Fibroblast of mammary gland (primary cell): ENCODE measurements around the gene NUP214.

Experiments
- DNase-seq: peaks from one replicate; pipeline ENCODE4 v3.0.0-alpha.2; 2010; ENCODE audit warnings: low read depth
- H3K4me3 ChIP-seq: 2 replicates; pipeline ENCODE4 v1.5.1; 2011; ENCODE audit warnings: low read depth, mild to moderate bottlenecking, low read length, moderate library complexity; ENCODE audit not compliant: control insufficient read depth
- TF ChIP-seq, protein P1 (sequence below): conservative IDR thresholded peaks from 2 replicates; pipeline ENCODE4 v1.5.1; 2011; ENCODE audit warnings: low read depth, low read length, inconsistent platforms; ENCODE audit not compliant: control insufficient read depth, insufficient read depth

Gene NUP214

DNA sequence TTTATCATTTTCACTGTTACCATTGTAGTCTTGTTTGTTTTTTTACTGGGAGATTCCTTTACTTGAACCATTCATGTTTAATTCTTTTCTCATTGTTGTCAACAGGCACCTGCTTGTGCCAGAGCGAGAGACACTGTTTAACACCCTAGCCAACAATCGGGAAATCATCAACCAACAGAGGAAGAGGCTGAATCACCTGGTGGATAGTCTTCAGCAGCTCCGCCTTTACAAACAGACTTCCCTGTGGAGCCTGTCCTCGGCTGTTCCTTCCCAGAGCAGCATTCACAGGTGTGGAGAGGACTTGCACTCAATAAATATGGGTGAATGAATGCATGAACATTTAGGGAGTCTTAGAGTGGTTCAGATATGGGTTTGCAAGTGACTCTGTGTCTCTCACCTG lies 37.5 kb downstream of the NUP214 start:
- DNase-seq = no peak
- no peak overlapping the region for H3K4me3 ChIP-seq
- TF ChIP-seq, protein P1, sequence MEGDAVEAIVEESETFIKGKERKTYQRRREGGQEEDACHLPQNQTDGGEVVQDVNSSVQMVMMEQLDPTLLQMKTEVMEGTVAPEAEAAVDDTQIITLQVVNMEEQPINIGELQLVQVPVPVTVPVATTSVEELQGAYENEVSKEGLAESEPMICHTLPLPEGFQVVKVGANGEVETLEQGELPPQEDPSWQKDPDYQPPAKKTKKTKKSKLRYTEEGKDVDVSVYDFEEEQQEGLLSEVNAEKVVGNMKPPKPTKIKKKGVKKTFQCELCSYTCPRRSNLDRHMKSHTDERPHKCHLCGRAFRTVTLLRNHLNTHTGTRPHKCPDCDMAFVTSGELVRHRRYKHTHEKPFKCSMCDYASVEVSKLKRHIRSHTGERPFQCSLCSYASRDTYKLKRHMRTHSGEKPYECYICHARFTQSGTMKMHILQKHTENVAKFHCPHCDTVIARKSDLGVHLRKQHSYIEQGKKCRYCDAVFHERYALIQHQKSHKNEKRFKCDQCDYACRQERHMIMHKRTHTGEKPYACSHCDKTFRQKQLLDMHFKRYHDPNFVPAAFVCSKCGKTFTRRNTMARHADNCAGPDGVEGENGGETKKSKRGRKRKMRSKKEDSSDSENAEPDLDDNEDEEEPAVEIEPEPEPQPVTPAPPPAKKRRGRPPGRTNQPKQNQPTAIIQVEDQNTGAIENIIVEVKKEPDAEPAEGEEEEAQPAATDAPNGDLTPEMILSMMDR = no peak

- H3K4me3 ChIP-seq = no peak overlapping the region
- DNase-seq = no peak
- TF ChIP-seq, protein P1 = no peak
Measured at GRCh38 chr9:131165523-131165922, 40.1 kb downstream of the NUP214 start.

DNA sequence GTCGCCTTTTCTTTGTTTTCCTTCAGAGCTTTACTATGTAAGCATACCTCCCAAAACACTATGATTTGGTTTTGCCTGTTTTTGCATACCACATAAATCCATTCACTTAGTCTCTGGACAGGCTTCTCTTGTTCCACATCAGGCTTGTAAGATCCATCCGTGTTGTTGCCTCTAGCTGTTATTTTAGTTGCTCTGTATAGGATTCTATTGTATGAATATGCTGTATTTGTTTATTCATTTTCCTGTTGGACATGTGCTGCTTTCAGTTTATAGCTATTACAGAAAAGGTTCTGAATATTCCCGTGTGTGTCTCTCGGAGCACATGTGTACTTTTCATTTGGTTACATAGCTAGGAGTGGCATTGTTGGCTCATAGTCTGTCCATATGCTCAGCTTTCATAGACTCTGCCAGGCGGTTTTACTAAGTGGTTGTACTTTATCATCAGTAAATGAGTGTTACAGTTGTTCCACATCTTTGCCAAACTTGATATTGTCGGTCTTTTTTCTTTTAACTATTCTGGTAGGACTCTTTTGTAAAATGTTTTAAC lies 41.8 kb downstream of the NUP214 start:
- TF ChIP-seq, protein P1 = no peak
- peak; percentile 24 for DNase-seq
- H3K4me3 ChIP-seq = no peak overlapping the region

DNA sequence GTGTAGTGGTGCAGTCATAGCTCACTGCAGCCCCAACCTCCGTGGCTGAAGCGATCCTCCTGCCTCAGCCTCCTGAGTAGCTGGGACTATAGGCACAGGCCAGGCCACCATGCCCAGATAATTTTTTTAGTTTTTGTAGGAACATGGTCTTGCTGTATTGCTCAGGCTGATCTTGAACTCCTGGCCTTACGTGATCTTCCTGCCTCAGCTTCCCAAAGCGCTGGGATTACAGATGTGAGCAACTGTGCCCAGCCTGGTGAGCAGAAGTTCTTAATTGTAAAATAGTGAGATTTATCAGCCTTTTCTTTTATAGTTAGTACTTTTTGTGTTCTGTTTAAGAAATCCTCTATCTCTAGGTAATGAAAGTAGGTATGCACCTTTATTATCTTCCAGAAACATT lies 42.5 kb downstream of the NUP214 start:
- TF ChIP-seq, protein P1 = no peak
- no peak for DNase-seq
- H3K4me3 ChIP-seq = no peak overlapping the region

- no peak overlapping the region for H3K4me3 ChIP-seq
- TF ChIP-seq, protein P1 = no peak
- DNase-seq = no peak
Measured at GRCh38 chr9:131169563-131170240, 44.3 kb downstream of the NUP214 start.

- no peak overlapping the region for H3K4me3 ChIP-seq
- TF ChIP-seq, protein P1 = no peak
- DNase-seq = no peak
Measured at GRCh38 chr9:131173995-131174394, 48.6 kb downstream of the NUP214 start.

DNA sequence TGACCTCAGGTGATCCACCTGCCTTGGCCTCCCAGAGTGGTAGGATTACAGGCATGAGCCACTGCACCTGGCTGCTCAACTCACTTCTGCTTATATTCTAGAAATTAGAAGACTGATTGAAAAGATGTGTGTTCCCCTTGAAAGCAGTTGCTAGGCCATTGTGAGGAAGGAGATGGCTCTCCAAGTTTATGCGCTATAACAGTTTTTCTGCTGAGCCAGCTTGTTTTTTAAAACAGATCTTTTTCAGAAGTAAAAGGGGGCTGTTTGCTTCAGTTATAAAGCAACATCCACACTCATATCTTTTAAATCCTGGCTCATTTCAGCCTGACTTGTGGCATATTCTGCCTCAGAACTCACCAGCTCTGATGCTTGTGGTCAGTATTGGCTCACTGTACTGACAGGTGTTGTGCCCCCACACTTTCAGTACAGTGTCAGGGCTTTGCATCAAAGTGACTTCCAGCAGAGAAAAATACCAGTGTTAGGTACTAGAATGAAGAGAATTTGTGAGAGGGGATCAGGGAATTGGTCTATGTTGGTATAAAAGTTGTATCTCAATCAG lies 49.4 kb downstream of the NUP214 start:
- H3K4me3 ChIP-seq = no peak overlapping the region
- TF ChIP-seq, protein P1 = no peak
- DNase-seq = no peak
